NCI-H510A treated with DMSO at 0.1 percent for 48 hours (cell line): Measurements from ENCODE around the gene RNF213.
"Not testable (repeated sequence)": the region's sequence is repeated elsewhere in the genome, so short reads cannot be mapped to it uniquely, and the experiment has no call there.

Experiments
- DNase-seq: peaks from one replicate; lab custom pipeline; 2025; lab: John Stamatoyannopoulos, UW

RNF213 gene

GRCh38 chr17:80224683-80225082 is 36.0 kb upstream of the RNF213 start:
- DNase-seq = no peak

DNA sequence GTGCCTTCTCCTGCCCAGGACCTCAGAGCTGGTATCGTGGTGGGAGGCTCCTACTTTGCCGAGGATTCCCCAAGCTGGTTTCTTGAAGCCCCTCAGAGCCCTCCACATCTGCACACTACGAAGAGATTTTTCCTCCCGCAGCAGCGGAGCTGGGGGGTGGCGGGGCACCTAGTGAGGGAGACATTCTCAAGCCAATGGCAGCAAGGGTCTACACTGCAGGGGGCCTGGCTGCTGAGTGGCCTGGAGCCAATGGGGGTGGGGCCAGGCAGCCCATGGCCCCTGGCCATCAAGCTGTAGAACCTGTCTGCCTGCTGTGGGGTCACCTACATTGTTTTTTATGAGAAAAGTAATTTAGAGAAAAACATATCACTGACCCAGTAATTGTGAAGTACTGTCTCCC is 35.4 kb upstream of the RNF213 start:
- no peak for DNase-seq

GRCh38 chr17:80227156-80227555 is 33.5 kb upstream of the RNF213 start:
- DNase-seq = no peak

DNA sequence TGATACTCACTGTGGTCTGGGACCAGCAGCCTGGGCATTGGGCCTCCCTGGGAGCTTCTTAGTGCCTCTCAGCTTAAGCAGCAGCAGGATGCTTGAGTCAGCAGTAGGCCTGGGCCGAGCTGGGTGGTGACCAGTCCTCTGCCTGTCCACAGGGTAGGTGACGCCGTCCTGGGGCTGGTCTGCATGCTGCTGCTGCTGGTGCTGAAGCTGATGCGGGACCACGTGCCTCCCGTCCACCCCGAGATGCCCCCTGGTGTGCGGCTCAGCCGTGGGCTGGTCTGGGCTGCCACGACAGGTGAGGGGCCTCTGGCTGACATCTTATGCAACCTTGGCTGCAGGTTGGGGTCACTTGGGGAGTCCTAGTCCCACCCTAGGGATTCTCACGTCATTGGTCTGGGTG is 33.0 kb upstream of the RNF213 start:
- DNase-seq = no peak

GRCh38 chr17:80228477-80228876 is 32.2 kb upstream of the RNF213 start:
- no peak for DNase-seq

GRCh38 chr17:80229011-80229410 is 31.6 kb upstream of the RNF213 start:
- no peak for DNase-seq

GRCh38 chr17:80232438-80232837 is 28.2 kb upstream of the RNF213 start:
- no peak for DNase-seq

DNA sequence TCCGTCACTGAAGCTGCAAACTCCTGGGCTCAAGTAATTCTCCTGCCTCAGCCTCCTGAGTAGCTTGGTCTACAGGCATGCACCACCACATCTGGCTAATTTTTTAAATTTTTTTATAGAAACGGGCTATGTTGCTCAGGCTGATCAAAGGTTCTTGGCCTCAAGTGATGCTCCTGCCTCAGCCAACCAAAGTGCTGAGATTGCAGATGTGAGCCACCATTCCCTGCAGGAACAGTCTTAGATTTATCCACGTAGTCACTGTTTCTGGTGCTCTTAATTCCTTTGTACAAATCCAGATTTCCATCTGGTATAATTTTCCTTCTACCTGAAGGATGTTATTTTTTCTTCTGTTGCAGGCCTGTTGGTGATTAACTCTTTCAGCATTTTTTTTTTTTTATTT is 27.4 kb upstream of the RNF213 start:
- DNase-seq = no peak

- DNase-seq = no peak
Measured at GRCh38 chr17:80236911-80237310, 23.7 kb upstream of the RNF213 start.

GRCh38 chr17:80237386-80237785 is 23.3 kb upstream of the RNF213 start:
- no peak for DNase-seq

DNA sequence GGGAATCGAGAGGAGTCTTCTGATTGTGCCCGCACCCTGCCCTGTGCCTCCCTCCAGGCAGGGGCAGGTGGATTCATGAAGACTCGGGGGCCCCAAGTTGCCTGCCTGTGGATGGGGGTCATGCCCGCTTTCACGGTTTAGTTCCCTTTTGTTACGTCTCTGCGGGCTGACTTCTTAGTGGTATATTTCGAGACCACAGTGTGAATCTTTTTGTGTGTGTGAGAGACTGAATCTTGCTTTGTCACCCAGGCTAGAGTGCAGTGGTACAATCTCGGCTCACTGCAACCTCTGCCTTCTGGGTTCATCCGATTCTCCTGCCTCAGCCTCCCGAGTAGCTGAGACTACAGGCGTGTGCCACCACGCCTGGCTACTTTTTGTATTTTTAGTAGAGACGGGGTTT is 18.1 kb upstream of the RNF213 start:
- no peak for DNase-seq

- DNase-seq = no peak
Measured at GRCh38 chr17:80243526-80244433, 16.9 kb upstream of the RNF213 start.

- DNase-seq = not testable (repeated sequence)
Measured at GRCh38 chr17:80244448-80244847, 16.2 kb upstream of the RNF213 start.

GRCh38 chr17:80244871-80245509 is 15.7 kb upstream of the RNF213 start:
- DNase-seq = no peak

GRCh38 chr17:80245566-80246265 is 14.9 kb upstream of the RNF213 start:
- no peak for DNase-seq

GRCh38 chr17:80246266-80246681 is 14.4 kb upstream of the RNF213 start:
- no peak for DNase-seq

DNA sequence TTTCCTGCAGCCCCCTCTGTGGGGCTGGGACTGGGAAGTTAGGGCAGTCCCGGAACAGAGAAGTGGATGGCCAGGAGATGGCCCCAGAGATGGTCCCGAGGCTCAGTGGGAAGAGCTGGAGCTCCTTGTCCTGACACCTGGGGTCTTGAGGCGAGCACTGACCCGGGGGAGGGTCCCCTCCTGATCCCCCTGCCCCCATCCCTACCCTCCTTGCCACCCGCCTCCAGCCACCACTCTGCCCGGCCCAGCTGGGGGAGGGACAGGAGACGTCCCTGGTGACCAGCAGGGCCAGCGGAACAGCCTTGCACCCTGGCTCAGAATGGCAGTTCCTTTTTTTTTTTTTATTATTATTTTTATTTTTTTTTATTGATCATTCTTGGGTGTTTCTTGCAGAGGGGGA is 13.9 kb upstream of the RNF213 start:
- DNase-seq = no peak

GRCh38 chr17:80247561-80247960 is 13.1 kb upstream of the RNF213 start:
- DNase-seq = no peak

DNA sequence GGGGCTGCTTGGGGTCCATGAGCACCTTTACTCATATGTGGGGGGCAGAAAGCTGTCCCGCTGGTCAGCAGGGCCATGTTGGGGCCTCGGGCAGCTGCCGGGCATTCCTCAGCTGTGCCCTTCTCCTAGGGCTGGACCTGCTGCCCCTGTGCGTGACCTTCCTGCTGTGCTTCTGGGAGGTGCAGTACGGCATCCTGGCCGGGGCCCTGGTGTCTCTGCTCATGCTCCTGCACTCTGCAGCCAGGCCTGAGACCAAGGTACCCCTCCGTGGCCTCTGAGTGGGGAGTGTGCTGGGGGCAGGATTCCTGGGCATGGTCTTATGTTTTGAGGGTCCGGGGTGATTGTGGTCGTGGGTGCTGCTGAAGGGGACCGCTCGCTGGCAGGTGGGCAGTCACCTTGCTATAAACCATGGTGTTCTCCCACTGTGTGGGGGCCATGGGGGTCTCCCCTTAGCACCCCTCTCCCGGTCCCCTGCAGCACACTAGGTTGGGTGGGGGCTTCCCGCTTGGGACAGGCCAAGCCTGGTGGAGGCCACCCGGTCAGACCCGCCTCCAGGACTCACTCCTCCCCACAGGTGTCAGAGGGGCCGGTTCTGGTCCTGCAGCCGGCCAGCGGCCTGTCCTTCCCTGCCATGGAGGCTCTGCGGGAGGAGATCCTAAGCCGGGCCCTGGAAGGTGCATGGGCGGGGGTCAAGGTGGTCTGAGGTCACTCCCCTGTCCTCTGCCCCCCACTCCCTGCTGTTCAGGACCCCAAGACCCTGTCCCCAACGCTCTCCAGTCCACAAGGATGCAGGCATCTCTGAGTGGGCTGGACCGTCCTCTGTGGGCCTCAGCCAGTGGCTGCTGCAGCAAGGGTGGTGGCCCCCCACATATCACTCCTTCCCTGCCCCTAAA is 12.4 kb upstream of the RNF213 start:
- DNase-seq = no peak

- no peak for DNase-seq
Measured at GRCh38 chr17:80248894-80249710, 11.6 kb upstream of the RNF213 start.

DNA sequence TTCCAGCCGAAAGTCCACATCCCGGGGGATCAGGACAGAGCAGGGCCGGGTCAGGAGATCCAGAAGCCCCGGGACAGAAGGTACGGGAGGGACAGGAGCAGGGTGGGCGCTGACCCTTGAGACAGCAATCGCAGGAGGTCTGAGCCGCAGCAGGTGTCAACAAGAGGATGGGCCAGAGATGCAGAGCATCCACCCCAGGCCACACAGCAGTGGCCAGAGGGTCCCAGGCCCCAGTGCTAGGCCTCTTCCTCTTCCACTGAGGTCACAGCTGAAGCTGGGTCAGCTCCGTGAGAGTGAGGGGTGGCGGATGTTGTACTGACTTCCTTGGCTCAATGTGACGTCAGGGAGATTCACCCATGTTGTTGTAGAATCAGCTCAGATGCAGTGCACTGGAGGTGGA is 8.7 kb upstream of the RNF213 start:
- no peak for DNase-seq
